Mesenchymal stem cell (in vitro differentiated cells and primary cell): ENCODE data around the gene FANCI.

ENCODE experiments used
- DNase-seq: peaks from one replicate; pipeline ENCODE4 v3.0.0-alpha.2; 2013
- H2AFZ ChIP-seq: one replicate; pipeline ENCODE4 v1.6.1; 2013; ENCODE audit warnings: low read depth, mild to moderate bottlenecking, control low read depth, inconsistent platforms, low read length, moderate library complexity
- H2AK5ac ChIP-seq: 2 replicates; pipeline ENCODE4 v1.6.1; 2013; ENCODE audit warnings: low read length, moderate library complexity, mild to moderate bottlenecking, inconsistent platforms; ENCODE audit not compliant: severe bottlenecking
- H2BK120ac ChIP-seq: one replicate; pipeline ENCODE4 v1.6.1; 2013; ENCODE audit warnings: low read depth, mild to moderate bottlenecking, inconsistent platforms, low read length, moderate library complexity
- H2BK12ac ChIP-seq, 2 experiments: one replicate each; pipeline ENCODE4 v1.6.1; 2013; ENCODE audit warnings: inconsistent platforms in 2 of 2, low read length in 2 of 2, mild to moderate bottlenecking in 2 of 2, moderate library complexity in 2 of 2, control low read depth in 1 of 2
- H2BK15ac ChIP-seq: one replicate; pipeline ENCODE4 v1.6.1; 2013; ENCODE audit warnings: mild to moderate bottlenecking, low read depth, inconsistent platforms; ENCODE audit not compliant: poor library complexity, severe bottlenecking
- H2BK5ac ChIP-seq: 2 replicates; pipeline ENCODE4 v1.6.1; 2013; ENCODE audit warnings: low read depth, mild to moderate bottlenecking, low read length, control low read depth, inconsistent platforms; ENCODE audit not compliant: poor library complexity, severe bottlenecking
- H3K14ac ChIP-seq, 2 experiments: one replicate each; pipeline ENCODE4 v1.6.1; 2013; ENCODE audit warnings: inconsistent platforms in 2 of 2, low read length in 2 of 2, control low read depth in 1 of 2, mild to moderate bottlenecking in 1 of 2, moderate library complexity in 1 of 2
- H3K18ac ChIP-seq, 2 experiments: one replicate each; pipeline ENCODE4 v1.6.1; 2013; ENCODE audit warnings: inconsistent platforms in 2 of 2, low read length in 2 of 2, control low read depth in 1 of 2, low read depth in 1 of 2, mild to moderate bottlenecking in 1 of 2
- H3K23ac ChIP-seq, 2 experiments: one replicate each; pipeline ENCODE4 v1.6.1; 2013; ENCODE audit warnings: inconsistent platforms in 2 of 2, low read length in 2 of 2, mild to moderate bottlenecking in 2 of 2, moderate library complexity in 2 of 2, control low read depth in 1 of 2
- H3K27ac ChIP-seq: 2 replicates; pipeline ENCODE4 v1.5.1; 2013; ENCODE audit warnings: mild to moderate bottlenecking, moderate library complexity, low read length, control low read depth, inconsistent platforms; ENCODE audit not compliant: poor library complexity, severe bottlenecking
- H3K27me3 ChIP-seq, 2 experiments: 2 replicates each; pipeline versions ENCODE4 v1.6.1 to v1.7.0; 2013; ENCODE audit warnings: low read length in 2 of 2, mild to moderate bottlenecking in 2 of 2, moderate library complexity in 2 of 2, control low read depth in 1 of 2, inconsistent platforms in 1 of 2; ENCODE audit not compliant: control insufficient read depth in 1 of 2, insufficient read depth in 1 of 2
- H3K36me3 ChIP-seq, 2 experiments: 2 replicates each; pipeline versions ENCODE4 v1.6.1 to v1.7.0; 2013; ENCODE audit warnings: low read length in 2 of 2, control low read depth in 1 of 2, inconsistent platforms in 1 of 2, low read depth in 1 of 2, mild to moderate bottlenecking in 1 of 2; ENCODE audit not compliant: insufficient read depth in 2 of 2, control insufficient read depth in 1 of 2
- H3K4ac ChIP-seq, 2 experiments: one replicate each; pipeline ENCODE4 v1.6.1; 2013; ENCODE audit warnings: inconsistent platforms in 2 of 2, low read length in 2 of 2, mild to moderate bottlenecking in 2 of 2, moderate library complexity in 2 of 2, control low read depth in 1 of 2, low read depth in 1 of 2
- H3K4me1 ChIP-seq: 2 replicates; pipeline ENCODE4 v1.6.1; 2013; ENCODE audit warnings: low read depth, low read length, control low read depth; ENCODE audit not compliant: control insufficient read depth, insufficient read depth
- H3K4me2 ChIP-seq: 2 replicates; pipeline ENCODE4 v1.6.1; 2013; ENCODE audit warnings: low read length, mild to moderate bottlenecking, inconsistent platforms; ENCODE audit not compliant: poor library complexity, severe bottlenecking
- H3K4me3 ChIP-seq, 2 experiments: 2 replicates each; pipeline versions ENCODE4 v1.5.1 to v1.7.0; 2013; ENCODE audit warnings: low read length in 2 of 2, mild to moderate bottlenecking in 2 of 2, control low read depth in 1 of 2, low read depth in 1 of 2; ENCODE audit not compliant: insufficient read depth in 1 of 2
- H3K79me1 ChIP-seq: replicated peaks from 2 replicates; pipeline ENCODE4 v1.6.1; 2013; ENCODE audit warnings: mild to moderate bottlenecking, control low read depth, low read length, inconsistent platforms; ENCODE audit not compliant: poor library complexity, severe bottlenecking
- H3K9ac ChIP-seq: 2 replicates; pipeline ENCODE4 v1.7.0; 2013; ENCODE audit warnings: mild to moderate bottlenecking, low read length, moderate library complexity
- H3K9me3 ChIP-seq: 2 replicates; pipeline ENCODE4 v1.7.0; 2013; ENCODE audit warnings: mild to moderate bottlenecking, low read length; ENCODE audit not compliant: control insufficient read depth
- H4K8ac ChIP-seq: one replicate; pipeline ENCODE4 v1.6.1; 2013; ENCODE audit warnings: inconsistent platforms, mild to moderate bottlenecking, low read length, moderate library complexity
- H4K91ac ChIP-seq: one replicate; pipeline ENCODE4 v1.6.1; 2013; ENCODE audit warnings: mild to moderate bottlenecking, low read length, inconsistent platforms
- WGBS: methylation state at CpG from one replicate; pipeline ENCODE4 v1.1.7; 2013; ENCODE audit warnings: mixed read lengths; 5-methylcytosine and 5-hydroxymethylcytosine counted together

FANCI gene

GRCh38 chr15:89196994-89197393 is 46.8 kb upstream of the FANCI start:
- Histone ChIP-seq H3K18ac (no peak overlapping the region), H3K79me1 (no peaks in the 10 kb centered on the region), H3K4me1 (peaks cover 3% of the 10 kb centered on the region), H2AK5ac (no peak overlapping the region), H4K8ac (no peak overlapping the region), H3K23ac (no peak overlapping the region), H2BK12ac (no peak overlapping the region), H3K4me3 (no peak overlapping the region), H2AFZ (no peak overlapping the region), H2BK15ac (no peak overlapping the region), H3K4me2 (no peak overlapping the region), H3K27ac (no peak overlapping the region), H3K4ac (no peak overlapping the region), H2BK5ac (no peak overlapping the region), H3K27me3 (no peaks in the 10 kb centered on the region), H3K9me3 (no peaks in the 10 kb centered on the region), H2BK120ac (no peak overlapping the region), H3K9ac (no peak overlapping the region), H4K91ac (no peak overlapping the region), H3K14ac (no peak overlapping the region), H3K36me3 (peaks cover 34 to 87% of the 10 kb centered on the region in 2 experiments)
- no peak for DNase-seq
- WGBS, result 87% methylated on average over 7 of the region's 7 CpGs

GRCh38 chr15:89197503-89197971 is 46.2 kb upstream of the FANCI start:
- H2BK15ac ChIP-seq, result no peak overlapping the region
- H3K36me3 ChIP-seq, result peaks cover 34 to 83% of the 10 kb centered on the region in 2 experiments
- H3K23ac ChIP-seq, result peak overlapping the region in 1 of 2 experiments; percentile 37
- no peak overlapping the region for H2BK120ac ChIP-seq
- no peak overlapping the region for H2BK12ac ChIP-seq
- H3K9me3 ChIP-seq, result no peaks in the 10 kb centered on the region
- H3K4me2 ChIP-seq, result no peak overlapping the region
- peaks cover 3% of the 10 kb centered on the region for H3K4me1 ChIP-seq
- peak overlapping the region in 1 of 2 experiments; percentile 45 for H3K14ac ChIP-seq
- no peak overlapping the region for H4K8ac ChIP-seq
- no peak overlapping the region for H3K18ac ChIP-seq
- H3K4ac ChIP-seq, result no peak overlapping the region
- no peak for DNase-seq
- H3K27ac ChIP-seq, result no peak overlapping the region
- no peak overlapping the region for H2BK5ac ChIP-seq
- H4K91ac ChIP-seq, result no peak overlapping the region
- H2AK5ac ChIP-seq, result no peak overlapping the region
- H3K4me3 ChIP-seq, result no peak overlapping the region
- 48% methylated on average over 4 of the region's 4 CpGs for WGBS
- no peak overlapping the region for H2AFZ ChIP-seq
- no peaks in the 10 kb centered on the region for H3K27me3 ChIP-seq
- no peak overlapping the region for H3K9ac ChIP-seq
- H3K79me1 ChIP-seq, result no peaks in the 10 kb centered on the region

- Histone ChIP-seq H3K79me1 (no peaks in the 10 kb centered on the region), H2BK12ac (no peak overlapping the region), H2BK15ac (no peak overlapping the region), H3K27ac (no peak overlapping the region), H3K4me2 (no peak overlapping the region), H3K14ac (no peak overlapping the region), H4K8ac (no peak overlapping the region), H4K91ac (no peak overlapping the region), H3K9ac (no peak overlapping the region), H2BK120ac (no peak overlapping the region), H2BK5ac (no peak overlapping the region), H3K4me3 (no peak overlapping the region), H3K4me1 (peaks cover 3% of the 10 kb centered on the region), H3K9me3 (no peaks in the 10 kb centered on the region), H3K27me3 (no peaks in the 10 kb centered on the region), H2AFZ (no peak overlapping the region), H3K36me3 (peaks cover 33 to 76% of the 10 kb centered on the region in 2 experiments), H3K23ac (no peak overlapping the region), H3K18ac (no peak overlapping the region), H2AK5ac (no peak overlapping the region), H3K4ac (no peak overlapping the region)
- 83% methylated on average over 2 of the region's 2 CpGs for WGBS
- no peak for DNase-seq
Measured at GRCh38 chr15:89198196-89198595, 45.6 kb upstream of the FANCI start.

GRCh38 chr15:89198934-89199333 is 44.8 kb upstream of the FANCI start:
- H3K4me1 ChIP-seq, result peaks cover 3% of the 10 kb centered on the region
- H3K23ac ChIP-seq, result no peak overlapping the region
- H3K9me3 ChIP-seq, result no peaks in the 10 kb centered on the region
- no peak overlapping the region for H2BK120ac ChIP-seq
- H2AK5ac ChIP-seq, result no peak overlapping the region
- peaks cover 27 to 71% of the 10 kb centered on the region in 2 experiments for H3K36me3 ChIP-seq
- H2BK15ac ChIP-seq, result no peak overlapping the region
- WGBS, result 93% methylated on average over 3 of the region's 3 CpGs
- H3K9ac ChIP-seq, result no peak overlapping the region
- H3K79me1 ChIP-seq, result no peaks in the 10 kb centered on the region
- H4K8ac ChIP-seq, result no peak overlapping the region
- H3K4me3 ChIP-seq, result no peak overlapping the region
- no peak overlapping the region for H3K4me2 ChIP-seq
- no peak overlapping the region for H3K14ac ChIP-seq
- H3K27ac ChIP-seq, result no peak overlapping the region
- peaks cover 0 to 4% of the 10 kb centered on the region in 2 experiments for H3K27me3 ChIP-seq
- no peak overlapping the region for H2AFZ ChIP-seq
- no peak overlapping the region for H3K4ac ChIP-seq
- no peak overlapping the region for H3K18ac ChIP-seq
- H4K91ac ChIP-seq, result no peak overlapping the region
- no peak overlapping the region for H2BK5ac ChIP-seq
- DNase-seq, result no peak
- H2BK12ac ChIP-seq, result no peak overlapping the region
